ENCODE results near the gene C14orf39. TPM values are rescaled to one million over a fixed set of nuclear protein-coding genes. Genes with fewer than 3 reads are reported as not detected.
A peak's percentile ranks its signal among the peaks of the same experiment; 100 is the strongest.

The C14orf39 gene
- total and polyA plus RNA-seq, 11 donors = not detected

GRCh38 chr14:60508707-60509437 lies 23.0 kb upstream of the C14orf39 start, which contains the start of gene SIX6:
Gene SIX6 (plus strand): TSS chr14:60509146. CDS start chr14:60509399, 253 bp downstream.
- Histone ChIP-seq H3K4me3 (peak within 1 kb of the TSS in 4 of 12 donors; percentile 5 to 14 (median 9)), H3K4me1 (peaks cover 0 to 38% (median 18%) of the 10 kb centered on the region in 12 donors), H3K27ac (no peak within 1 kb of the TSS), H3K27me3 (peaks cover 71 to 100% (median 99%) of the 10 kb centered on the region in 9 donors), H3K9me3 (no peaks in the 10 kb centered on the region), H3K36me3 (no peaks in the 10 kb centered on the region)
- no peak for DNase-seq
- 1 to 4% (median 2%) methylated on average over 13 to 55 of the region's 55 CpGs for WGBS, 4 donors
- no peak for ATAC-seq
- intact Hi-C loops (cut with DNase I) = no loop called here
- TF ChIP-seq CTCF (IDR thresholded peaks at IDR 0.05) = no peak
- TF ChIP-seq POLR2A (IDR thresholded peaks at IDR 0.05) = no peak

- Histone ChIP-seq H3K36me3 (no peaks in the 10 kb centered on the region), H3K27me3 (peaks cover 66 to 100% (median 95%) of the 10 kb centered on the region in 9 donors), H3K4me1 (peaks cover 0 to 38% (median 18%) of the 10 kb centered on the region in 12 donors), H3K27ac (no peak overlapping the region), H3K9me3 (no peaks in the 10 kb centered on the region), H3K4me3 (no peak overlapping the region)
- intact Hi-C loops (cut with DNase I) = no loop called here
- 2 to 7% (median 4%) methylated on average over 5 of the region's 5 CpGs for WGBS, 4 donors
- DNase-seq (no peak), ATAC-seq (no peak)
- TF ChIP-seq POLR2A (IDR thresholded peaks at IDR 0.05) (no peak), CTCF (IDR thresholded peaks at IDR 0.05) (no peak)
These were observed 22.5 kb upstream of the C14orf39 start for GRCh38 chr14:60508363-60508706.

GRCh38 chr14:60506985-60507829 lies 21.3 kb upstream of the C14orf39 start:
- peaks cover 56 to 100% (median 85%) of the 10 kb centered on the region in 9 donors for H3K27me3 ChIP-seq
- TF ChIP-seq CTCF (IDR thresholded peaks at IDR 0.05) = no peak
- intact Hi-C loops (cut with DNase I) = no loop called here
- H3K27ac ChIP-seq = no peak overlapping the region
- ATAC-seq = no peak
- H3K4me1 ChIP-seq = peaks cover 0 to 38% (median 18%) of the 10 kb centered on the region in 12 donors
- H3K9me3 ChIP-seq = no peaks in the 10 kb centered on the region
- no peak for DNase-seq
- H3K4me3 ChIP-seq = no peak overlapping the region
- 3 to 4% (median 3%) methylated on average over 44 to 48 of the region's 48 CpGs for WGBS, 4 donors
- H3K36me3 ChIP-seq = no peaks in the 10 kb centered on the region

GRCh38 chr14:60506462-60506984 lies 20.7 kb upstream of the C14orf39 start:
- H3K4me1 ChIP-seq = peaks cover 0 to 38% (median 18%) of the 10 kb centered on the region in 12 donors
- TF ChIP-seq POLR2A (IDR thresholded peaks at IDR 0.05) = no peak
- no peak for TF ChIP-seq CTCF (IDR thresholded peaks at IDR 0.05)
- peaks cover 49 to 100% (median 80%) of the 10 kb centered on the region in 9 donors for H3K27me3 ChIP-seq
- WGBS, 4 donors = 3 to 5% (median 3%) methylated on average over 17 of the region's 17 CpGs
- no peak for DNase-seq
- H3K9me3 ChIP-seq = no peaks in the 10 kb centered on the region
- H3K36me3 ChIP-seq = no peaks in the 10 kb centered on the region
- intact Hi-C loops (cut with DNase I) = no loop called here
- H3K4me3 ChIP-seq = no peak overlapping the region
- ATAC-seq = no peak
- no peak overlapping the region for H3K27ac ChIP-seq
